Activated B cell treated with CpG ODN at 0.5 μM for 24 hours (primary cell): ENCODE results near the gene CD101. TPM values are rescaled to one million over a fixed set of nuclear protein-coding genes. Genes with fewer than 3 reads are reported as not detected.

Experiments
- ATAC-seq: fragments of 200-7000 bp; cut with Tn5 transposase; one replicate; pipeline ENCODE4 v1.10.0; 2021; ENCODE audit warnings: low read depth, mild to moderate bottlenecking, moderate library complexity
- CTCF ChIA-PET: fragments of 350-600 bp; sonication (Branson Sonifier 250); formaldehyde crosslinking; loops from one replicate; lab custom pipeline; 2021; ENCODE audit warnings: antibody characterized with exemption; lab: Charles Lee
- POLR2A ChIA-PET: fragments of 350-600 bp; sonication (Branson Sonifier 250); formaldehyde crosslinking; loops from one replicate; lab custom pipeline; 2021; ENCODE audit warnings: antibody characterized with exemption; lab: Charles Lee
- DNase-seq: peaks from one replicate; pipeline ENCODE4 v3.0.0; 2022
- H3K27ac Mint-ChIP-seq: one replicate; pipeline ENCODE4 v1.8.0; 2020; ENCODE audit warnings: mixed read lengths
- H3K27me3 Mint-ChIP-seq: one replicate; pipeline ENCODE4 v1.8.0; 2021; ENCODE audit warnings: mixed read lengths
- H3K36me3 Mint-ChIP-seq: one replicate; pipeline ENCODE4 v1.8.0; 2021; ENCODE audit warnings: low read depth, mixed read lengths
- H3K4me1 Mint-ChIP-seq: one replicate; pipeline ENCODE4 v1.8.0; 2021; ENCODE audit warnings: mixed read lengths
- H3K4me3 Mint-ChIP-seq: one replicate; pipeline ENCODE4 v1.8.0; 2020; ENCODE audit warnings: mild to moderate bottlenecking, mixed read lengths
- H3K9me3 Mint-ChIP-seq: one replicate; pipeline ENCODE4 v1.8.0; 2020; ENCODE audit warnings: mixed read lengths
- CTCF ChIP-seq: fragments of 200-600 bp; IDR thresholded peaks from one replicate; pipeline ENCODE4 v1.8.0; 2022; ENCODE audit warnings: antibody characterized with exemption, mild to moderate bottlenecking
- intact Hi-C: fragments of 100-400 bp; cut with micrococcal nuclease; formaldehyde crosslinking; loops from one replicate; pipeline ENCODE4 v1.15.1; 2024
- total RNA-seq: library from RNA; stranded (reverse); gene quantifications from 2 replicates; pipeline ENCODE4 v1.2.3, GENCODE V29; 2022

The CD101 gene
- total RNA-seq, 1 donor from 2014 or later: 0.42 TPM

DNA sequence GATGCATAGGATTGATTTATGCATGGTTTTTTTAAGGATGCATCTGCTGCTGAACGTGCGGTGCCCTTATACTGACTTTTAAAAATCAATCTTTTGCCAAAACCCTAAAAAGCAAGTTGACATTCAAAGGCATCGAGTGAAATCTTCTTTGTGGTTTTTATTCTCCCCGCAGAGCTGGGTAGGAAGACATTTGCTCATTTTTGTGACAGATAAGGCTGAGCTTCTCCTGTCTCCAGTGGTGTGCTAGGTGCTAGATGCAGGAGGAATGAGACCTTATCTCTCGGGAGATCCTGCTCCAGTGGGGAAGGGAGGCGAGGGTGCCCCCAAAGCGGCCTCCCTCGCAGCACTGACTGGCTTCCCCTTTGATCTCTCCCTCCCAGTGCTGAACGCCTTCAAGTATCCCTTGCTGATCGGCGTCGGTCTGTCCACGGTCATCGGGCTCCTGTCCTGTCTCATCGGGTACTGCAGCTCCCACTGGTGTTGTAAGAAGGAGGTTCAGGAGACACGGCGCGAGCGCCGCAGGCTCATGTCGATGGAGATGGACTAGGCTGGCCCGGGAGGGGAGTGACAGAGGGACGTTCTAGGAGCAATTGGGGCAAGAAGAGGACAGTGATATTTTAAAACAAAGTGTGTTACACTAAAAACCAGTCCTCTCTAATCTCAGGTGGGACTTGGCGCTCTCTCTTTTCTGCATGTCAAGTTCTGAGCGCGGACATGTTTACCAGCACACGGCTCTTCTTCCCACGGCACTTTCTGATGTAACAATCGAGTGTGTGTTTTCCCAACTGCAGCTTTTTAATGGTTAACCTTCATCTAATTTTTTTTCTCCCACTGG, 14.9 kb upstream of the CD101 start:
- POLR2A ChIA-PET: no interaction called here
- DNase-seq (no peak), ATAC-seq (no peak)
- Mint-ChIP-seq H3K36me3 (no peaks in the 10 kb centered on the region), H3K9me3 (no peaks in the 10 kb centered on the region), H3K4me3 (no peak overlapping the region), H3K4me1 (no peaks in the 10 kb centered on the region), H3K27ac (no peak overlapping the region), H3K27me3 (peaks cover 9% of the 10 kb centered on the region)
- intact Hi-C loops: no loop called here
- CTCF ChIA-PET: no interaction called here
- TF ChIP-seq CTCF: no peak

DNA sequence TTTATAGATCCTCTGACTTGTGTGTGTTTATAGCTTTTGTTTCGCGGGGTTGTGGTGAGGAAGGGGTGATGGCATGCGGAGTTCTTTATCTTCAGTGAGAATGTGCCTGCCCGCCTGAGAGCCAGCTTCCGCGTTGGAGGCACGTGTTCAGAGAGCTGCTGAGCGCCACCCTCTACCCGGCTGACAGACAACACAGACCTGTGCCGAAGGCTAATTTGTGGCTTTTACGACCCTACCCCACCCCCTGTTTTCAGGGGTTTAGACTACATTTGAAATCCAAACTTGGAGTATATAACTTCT, 14.4 kb upstream of the CD101 start:
- no peaks in the 10 kb centered on the region for H3K9me3 Mint-ChIP-seq
- ChIA-PET POLR2A (no interaction called here), CTCF (no interaction called here)
- peaks cover 9% of the 10 kb centered on the region for H3K27me3 Mint-ChIP-seq
- DNase-seq: no peak
- H3K36me3 Mint-ChIP-seq: no peaks in the 10 kb centered on the region
- no peak for TF ChIP-seq CTCF
- H3K27ac Mint-ChIP-seq: no peak overlapping the region
- no peak for ATAC-seq
- H3K4me3 Mint-ChIP-seq: no peak overlapping the region
- intact Hi-C loops: no loop called here
- no peaks in the 10 kb centered on the region for H3K4me1 Mint-ChIP-seq

DNA sequence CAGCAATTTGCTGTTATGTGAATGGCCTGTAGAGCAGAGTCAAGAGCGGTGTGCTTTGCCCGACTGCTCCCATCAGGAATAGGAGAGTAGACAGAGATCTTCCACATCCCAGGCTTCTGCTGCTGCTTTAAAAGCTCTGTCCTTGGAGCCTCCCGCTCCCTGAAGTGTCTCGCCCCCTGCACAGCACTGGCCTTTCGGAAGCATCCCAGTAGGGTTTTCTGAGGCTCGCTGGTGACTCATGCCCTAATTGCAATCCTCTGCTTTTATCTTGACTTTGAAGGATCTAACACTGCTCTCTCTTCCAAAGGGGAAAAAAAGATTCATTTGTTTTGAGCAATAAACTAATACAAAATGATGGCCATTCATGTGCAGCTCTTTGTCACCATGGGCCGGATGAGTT, 13.3 kb upstream of the CD101 start:
- ChIA-PET POLR2A (no interaction called here), CTCF (no interaction called here)
- no peaks in the 10 kb centered on the region for H3K36me3 Mint-ChIP-seq
- H3K27ac Mint-ChIP-seq: no peak overlapping the region
- intact Hi-C loops: no loop called here
- ATAC-seq (no peak), DNase-seq (no peak)
- TF ChIP-seq CTCF: no peak
- no peaks in the 10 kb centered on the region for H3K9me3 Mint-ChIP-seq
- no peaks in the 10 kb centered on the region for H3K4me1 Mint-ChIP-seq
- H3K27me3 Mint-ChIP-seq: peaks cover 12% of the 10 kb centered on the region
- no peak overlapping the region for H3K4me3 Mint-ChIP-seq

GRCh38 chr1:116988908-116989307, 12.7 kb upstream of the CD101 start:
- Mint-ChIP-seq H3K27me3 (peaks cover 12% of the 10 kb centered on the region), H3K4me1 (no peaks in the 10 kb centered on the region), H3K4me3 (no peak overlapping the region), H3K9me3 (no peaks in the 10 kb centered on the region), H3K36me3 (no peaks in the 10 kb centered on the region), H3K27ac (no peak overlapping the region)
- intact Hi-C loops: no loop called here
- CTCF ChIA-PET: no interaction called here
- POLR2A ChIA-PET: no interaction called here
- ATAC-seq: no peak
- no peak for DNase-seq
- TF ChIP-seq CTCF: no peak

GRCh38 chr1:116989835-116990234, 11.7 kb upstream of the CD101 start:
- intact Hi-C loops: no loop called here
- DNase-seq: no peak
- Mint-ChIP-seq H3K27me3 (peaks cover 10% of the 10 kb centered on the region), H3K27ac (no peak overlapping the region), H3K9me3 (no peaks in the 10 kb centered on the region), H3K36me3 (no peaks in the 10 kb centered on the region), H3K4me3 (no peak overlapping the region), H3K4me1 (no peaks in the 10 kb centered on the region)
- CTCF ChIA-PET: no interaction called here
- ATAC-seq: no peak
- no peak for TF ChIP-seq CTCF
- POLR2A ChIA-PET: no interaction called here
